Sigmoid colon (tissue), 4 donors: Measurements from ENCODE around the gene PTPN13.

Experiments
- EP300 ChIP-seq, 4 donors: sonication (generic); formaldehyde crosslinking; IDR thresholded peaks; one replicate each; pipeline ENCODE4 v1.6.1; 2017; ENCODE audit warnings: antibody characterized with exemption in 4 of 4
- POLR2A ChIP-seq, 2 donors: fragments of 450-650 bp; IDR thresholded peaks; one replicate each; pipeline ENCODE4 v1.6.1; 2016; ENCODE audit warnings: antibody characterized with exemption in 2 of 2, mild to moderate bottlenecking in 2 of 2, moderate library complexity in 2 of 2
- POLR2AphosphoS5 ChIP-seq, 4 donors: sonication (generic); formaldehyde crosslinking; IDR thresholded peaks; one replicate each; pipeline ENCODE4 v1.6.1; 2017; ENCODE audit warnings: antibody characterized with exemption in 4 of 4
- TF ChIP-seq, protein P1 (sequence below), 4 experiments: fragments of 450-650 bp in 3 of 4; fragments of 200-600 bp in 1 of 4; IDR thresholded peaks; one replicate each; pipeline ENCODE4 v1.5.1; 2016 to 2019; ENCODE audit warnings: antibody characterized with exemption in 4 of 4, mild to moderate bottlenecking in 3 of 4, moderate library complexity in 2 of 4

DNA sequence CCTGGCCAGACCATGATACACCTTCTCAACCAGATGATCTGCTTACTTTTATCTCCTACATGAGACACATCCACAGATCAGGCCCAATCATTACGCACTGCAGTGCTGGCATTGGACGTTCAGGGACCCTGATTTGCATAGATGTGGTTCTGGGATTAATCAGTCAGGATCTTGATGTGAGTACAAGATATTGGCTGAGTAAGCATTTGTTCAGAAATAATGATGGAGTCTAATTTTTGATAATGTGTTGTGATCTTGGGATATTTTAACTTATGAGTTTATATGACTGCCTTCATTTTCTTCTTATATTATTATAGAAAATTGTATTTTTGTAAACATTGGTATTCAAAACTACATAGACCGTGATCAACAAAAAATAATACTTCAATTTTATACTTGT, 215.7 kb downstream of the PTPN13 start:
- TF ChIP-seq, protein P1, sequence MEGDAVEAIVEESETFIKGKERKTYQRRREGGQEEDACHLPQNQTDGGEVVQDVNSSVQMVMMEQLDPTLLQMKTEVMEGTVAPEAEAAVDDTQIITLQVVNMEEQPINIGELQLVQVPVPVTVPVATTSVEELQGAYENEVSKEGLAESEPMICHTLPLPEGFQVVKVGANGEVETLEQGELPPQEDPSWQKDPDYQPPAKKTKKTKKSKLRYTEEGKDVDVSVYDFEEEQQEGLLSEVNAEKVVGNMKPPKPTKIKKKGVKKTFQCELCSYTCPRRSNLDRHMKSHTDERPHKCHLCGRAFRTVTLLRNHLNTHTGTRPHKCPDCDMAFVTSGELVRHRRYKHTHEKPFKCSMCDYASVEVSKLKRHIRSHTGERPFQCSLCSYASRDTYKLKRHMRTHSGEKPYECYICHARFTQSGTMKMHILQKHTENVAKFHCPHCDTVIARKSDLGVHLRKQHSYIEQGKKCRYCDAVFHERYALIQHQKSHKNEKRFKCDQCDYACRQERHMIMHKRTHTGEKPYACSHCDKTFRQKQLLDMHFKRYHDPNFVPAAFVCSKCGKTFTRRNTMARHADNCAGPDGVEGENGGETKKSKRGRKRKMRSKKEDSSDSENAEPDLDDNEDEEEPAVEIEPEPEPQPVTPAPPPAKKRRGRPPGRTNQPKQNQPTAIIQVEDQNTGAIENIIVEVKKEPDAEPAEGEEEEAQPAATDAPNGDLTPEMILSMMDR (IDR thresholded peaks at IDR 0.05) = no peak
- TF ChIP-seq EP300 (IDR thresholded peaks at IDR 0.05) = no peak
- no peak for TF ChIP-seq POLR2AphosphoS5 (IDR thresholded peaks at IDR 0.05)
- no peak for TF ChIP-seq POLR2A (IDR thresholded peaks at IDR 0.05)
